Chondrocyte (in vitro differentiated cells): ENCODE results near the gene EXOC2. TPM values are rescaled to one million over a fixed set of nuclear protein-coding genes. Genes with fewer than 3 reads are reported as not detected.

Experiments used
- DNase-seq: peaks from one replicate; pipeline ENCODE4 v3.0.0; 2021; ENCODE audit warnings: mixed read lengths, low spot score
- H3K27ac Mint-ChIP-seq: one replicate; pipeline ENCODE4 v1.8.0; 2021; ENCODE audit warnings: mild to moderate bottlenecking, moderate library complexity, mixed read lengths; ENCODE audit not compliant: unreplicated experiment
- H3K27me3 Mint-ChIP-seq: 2 replicates; pipeline ENCODE4 v1.8.0; 2021; ENCODE audit warnings: low read depth, mixed read lengths
- H3K36me3 Mint-ChIP-seq: 2 replicates; pipeline ENCODE4 v1.8.0; 2021; ENCODE audit warnings: low read depth, mixed read lengths
- H3K4me1 Mint-ChIP-seq: 2 replicates; pipeline ENCODE4 v1.8.0; 2021; ENCODE audit warnings: low read depth, mild to moderate bottlenecking, mixed read lengths
- H3K4me3 Mint-ChIP-seq: one replicate; pipeline ENCODE4 v1.8.0; 2021; ENCODE audit warnings: mild to moderate bottlenecking, moderate library complexity, mixed read lengths; ENCODE audit not compliant: unreplicated experiment
- H3K9me3 Mint-ChIP-seq: 2 replicates; pipeline ENCODE4 v1.8.0; 2021; ENCODE audit warnings: low read depth, mixed read lengths
- total RNA-seq: library from RNA; stranded (reverse); gene quantifications from 3 replicates; pipeline ENCODE4 v1.2.1, GENCODE V29; 2021
- TF ChIP-seq, protein P1 (sequence below): fragments of 200-600 bp; sonication (generic); IDR thresholded peaks from 2 replicates; pipeline ENCODE4 v1.5.0; 2021; ENCODE audit warnings: antibody characterized with exemption, mild to moderate bottlenecking, moderate library complexity

The EXOC2 gene
- total RNA-seq, 1 donor from 2014 or later = 27.5 TPM

DNA sequence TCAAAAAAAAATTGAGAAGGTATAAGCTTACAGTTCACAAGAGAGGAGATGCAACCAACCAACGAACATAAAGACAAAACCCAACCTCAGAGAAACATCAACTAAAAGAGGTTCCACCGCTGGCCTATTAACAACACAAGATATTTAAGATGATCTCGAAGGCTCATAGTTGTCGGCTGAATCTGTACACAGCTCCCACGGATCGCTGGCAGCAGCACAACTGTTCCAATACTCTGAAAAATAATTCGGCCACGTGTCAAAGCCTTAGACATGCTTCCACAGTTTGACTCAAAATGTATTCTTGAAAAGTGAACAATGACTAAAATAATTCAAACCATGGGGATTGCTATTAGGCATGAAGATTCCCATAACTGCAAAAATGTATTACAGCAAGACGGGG lies 13.7 kb downstream of the EXOC2 start:
- no peaks in the 10 kb centered on the region for H3K9me3 Mint-ChIP-seq
- H3K4me1 Mint-ChIP-seq = peaks cover 73% of the 10 kb centered on the region

DNA sequence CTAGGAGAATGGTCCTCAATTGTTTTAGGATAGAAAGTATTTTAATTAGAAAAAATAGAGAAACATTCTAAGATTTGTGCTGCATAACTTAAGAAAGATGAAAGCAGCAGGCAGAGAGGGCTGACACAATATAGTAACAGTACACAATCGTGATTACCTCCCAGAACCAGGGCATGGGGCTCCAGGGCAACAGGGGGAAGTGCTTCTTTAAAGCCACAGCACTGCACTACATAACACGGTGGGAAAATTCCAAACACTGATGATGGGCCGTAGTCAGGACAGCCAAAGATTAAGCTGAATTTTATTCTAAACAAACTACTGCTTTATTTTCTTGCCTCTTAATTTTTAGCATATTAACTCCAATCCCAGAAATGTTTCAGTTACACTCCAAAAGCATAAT lies 14.4 kb downstream of the EXOC2 start:
- Mint-ChIP-seq H3K36me3 (no peaks in the 10 kb centered on the region), H3K4me3 (no peak overlapping the region), H3K9me3 (no peaks in the 10 kb centered on the region), H3K27ac (no peak overlapping the region), H3K4me1 (peaks cover 65% of the 10 kb centered on the region), H3K27me3 (no peaks in the 10 kb centered on the region)
- DNase-seq = no peak
- TF ChIP-seq, protein P1, sequence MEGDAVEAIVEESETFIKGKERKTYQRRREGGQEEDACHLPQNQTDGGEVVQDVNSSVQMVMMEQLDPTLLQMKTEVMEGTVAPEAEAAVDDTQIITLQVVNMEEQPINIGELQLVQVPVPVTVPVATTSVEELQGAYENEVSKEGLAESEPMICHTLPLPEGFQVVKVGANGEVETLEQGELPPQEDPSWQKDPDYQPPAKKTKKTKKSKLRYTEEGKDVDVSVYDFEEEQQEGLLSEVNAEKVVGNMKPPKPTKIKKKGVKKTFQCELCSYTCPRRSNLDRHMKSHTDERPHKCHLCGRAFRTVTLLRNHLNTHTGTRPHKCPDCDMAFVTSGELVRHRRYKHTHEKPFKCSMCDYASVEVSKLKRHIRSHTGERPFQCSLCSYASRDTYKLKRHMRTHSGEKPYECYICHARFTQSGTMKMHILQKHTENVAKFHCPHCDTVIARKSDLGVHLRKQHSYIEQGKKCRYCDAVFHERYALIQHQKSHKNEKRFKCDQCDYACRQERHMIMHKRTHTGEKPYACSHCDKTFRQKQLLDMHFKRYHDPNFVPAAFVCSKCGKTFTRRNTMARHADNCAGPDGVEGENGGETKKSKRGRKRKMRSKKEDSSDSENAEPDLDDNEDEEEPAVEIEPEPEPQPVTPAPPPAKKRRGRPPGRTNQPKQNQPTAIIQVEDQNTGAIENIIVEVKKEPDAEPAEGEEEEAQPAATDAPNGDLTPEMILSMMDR = no peak

More for the DNA sequence above, 13.7 kb downstream of the EXOC2 start:
- no peak for DNase-seq
- Mint-ChIP-seq H3K36me3 (no peaks in the 10 kb centered on the region), H3K27ac (peak overlapping the region; percentile 83), H3K27me3 (no peaks in the 10 kb centered on the region), H3K4me3 (no peak overlapping the region)
- TF ChIP-seq, protein P1 = no peak

DNA sequence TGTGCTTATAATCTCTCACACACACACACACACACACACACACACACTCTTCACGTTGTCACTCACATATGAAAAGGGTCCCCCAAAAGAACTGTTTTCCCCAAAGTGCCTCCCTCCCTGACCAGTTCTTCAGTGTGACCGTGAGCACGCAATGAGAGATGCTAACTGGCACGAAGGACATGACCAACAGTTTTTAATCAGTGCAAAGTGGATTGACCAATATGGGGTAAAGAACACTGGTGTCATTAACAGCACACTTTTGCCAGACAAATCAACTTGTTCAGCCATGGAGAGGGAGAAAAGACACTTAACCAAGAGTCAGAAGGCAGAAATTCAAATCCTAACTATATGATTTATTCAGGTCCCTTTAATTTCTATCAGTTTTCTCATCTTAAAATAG lies 15.0 kb downstream of the EXOC2 start:
- Mint-ChIP-seq H3K27ac (peak overlapping the region; percentile 37), H3K4me1 (peaks cover 59% of the 10 kb centered on the region), H3K36me3 (no peaks in the 10 kb centered on the region), H3K9me3 (no peaks in the 10 kb centered on the region), H3K4me3 (no peak overlapping the region), H3K27me3 (no peaks in the 10 kb centered on the region)
- TF ChIP-seq, protein P1 = no peak
- DNase-seq = no peak

DNA sequence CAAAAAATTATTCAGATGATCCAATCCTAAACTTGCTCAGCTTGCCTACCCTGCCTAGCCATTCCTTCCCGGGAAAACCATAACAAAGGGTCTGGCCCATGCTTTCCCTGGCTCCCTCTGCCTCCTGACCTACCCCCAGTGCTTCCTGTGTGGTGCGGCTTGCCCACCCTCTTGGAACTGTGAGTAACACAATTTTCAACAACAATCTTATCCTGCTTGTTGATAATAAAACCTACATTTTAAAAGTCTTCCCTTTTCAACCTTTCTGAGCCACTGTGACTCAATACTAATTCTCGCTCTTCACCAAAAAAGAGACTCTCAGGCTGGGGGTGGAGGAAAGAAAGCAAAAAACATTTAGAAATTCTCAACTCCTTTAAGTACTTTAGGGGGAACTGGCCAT lies 18.0 kb downstream of the EXOC2 start:
- Mint-ChIP-seq H3K27me3 (no peaks in the 10 kb centered on the region), H3K9me3 (peaks cover 8% of the 10 kb centered on the region), H3K4me3 (no peak overlapping the region), H3K4me1 (peaks cover 32% of the 10 kb centered on the region), H3K36me3 (peaks cover 5% of the 10 kb centered on the region), H3K27ac (peak overlapping the region; percentile 46)
- TF ChIP-seq, protein P1 = no peak
- DNase-seq = no peak

DNA sequence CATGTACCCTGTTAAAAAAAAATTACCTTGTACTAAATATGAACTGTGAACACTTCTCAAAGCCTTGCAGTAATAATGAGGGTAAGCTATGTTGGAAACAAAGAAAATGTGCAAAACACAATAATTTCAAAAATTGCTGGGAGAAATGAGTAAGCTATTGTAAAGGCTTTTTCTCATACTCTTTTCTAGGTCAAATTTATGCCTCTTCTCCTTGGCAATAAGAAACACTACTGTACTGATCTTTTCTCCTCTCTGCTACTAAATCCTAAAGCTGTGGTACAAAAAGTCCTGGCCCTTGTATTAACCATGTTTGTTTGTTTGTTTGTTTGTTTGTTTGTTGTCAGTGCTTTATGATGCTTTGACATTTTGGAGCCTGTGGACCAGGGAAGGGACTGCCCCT lies 18.5 kb downstream of the EXOC2 start:
- H3K27me3 Mint-ChIP-seq = no peaks in the 10 kb centered on the region
- peaks cover 8% of the 10 kb centered on the region for H3K9me3 Mint-ChIP-seq
- no peak overlapping the region for H3K4me3 Mint-ChIP-seq
- no peak for DNase-seq
- H3K4me1 Mint-ChIP-seq = peaks cover 27% of the 10 kb centered on the region
- H3K27ac Mint-ChIP-seq = no peak overlapping the region
- TF ChIP-seq, protein P1 = no peak
- peaks cover 5% of the 10 kb centered on the region for H3K36me3 Mint-ChIP-seq
